Activated CD8-positive, alpha-beta memory T cell treated with anti-CD3 and anti-CD28 coated beads for 36 hours (primary cell): Measurements from ENCODE around the gene KRTDAP. TPM values are rescaled to one million over a fixed set of nuclear protein-coding genes. Genes with fewer than 3 reads are reported as not detected.

ENCODE experiments used
- CTCF ChIA-PET: fragments of 350-600 bp; sonication (Branson Sonifier 250); formaldehyde crosslinking; loops from one replicate; lab custom pipeline; 2021; ENCODE audit warnings: antibody characterized with exemption; lab: Charles Lee
- POLR2A ChIA-PET: fragments of 350-600 bp; sonication (Branson Sonifier 250); formaldehyde crosslinking; loops from one replicate; lab custom pipeline; 2021; ENCODE audit warnings: antibody characterized with exemption; lab: Charles Lee
- total RNA-seq, 2 experiments: library from RNA; stranded (reverse); gene quantifications; one replicate each; pipeline ENCODE4 v1.2.3, GENCODE V29; 2021

KRTDAP gene, protein sequence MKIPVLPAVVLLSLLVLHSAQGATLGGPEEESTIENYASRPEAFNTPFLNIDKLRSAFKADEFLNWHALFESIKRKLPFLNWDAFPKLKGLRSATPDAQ
- not detected for total RNA-seq

DNA sequence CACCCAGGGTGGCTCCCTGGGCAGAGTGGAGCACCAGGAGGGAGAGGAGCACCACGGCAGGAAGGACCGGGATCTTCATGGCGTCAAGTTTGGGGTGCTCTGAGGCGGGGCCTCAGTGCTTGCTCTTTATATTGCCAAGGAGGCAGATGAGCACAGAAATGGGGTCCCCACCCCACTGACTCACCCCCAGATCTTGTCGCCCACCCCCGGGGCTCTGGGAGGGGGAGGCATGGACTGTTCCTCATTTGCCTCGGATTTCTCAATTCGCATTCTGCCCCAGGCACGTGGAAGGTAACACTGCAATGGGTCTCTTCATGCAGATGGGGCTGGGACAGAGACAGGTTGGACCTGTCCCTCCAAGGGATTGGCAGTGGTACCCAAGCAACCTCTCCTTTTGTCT is at the start of gene KRTDAP:
KRTDAP (minus strand) TSS at position 101 of the 400 bp plus-strand sequence; CDS start at position 79, 22 bp downstream.
- ChIA-PET POLR2A (no interaction called here), CTCF (interaction anchor here (1.8 kb wide), 1 partner anchor 137 kb away, joined by 4 read pairs; no protein-coding TSS in a partner anchor)

DNA sequence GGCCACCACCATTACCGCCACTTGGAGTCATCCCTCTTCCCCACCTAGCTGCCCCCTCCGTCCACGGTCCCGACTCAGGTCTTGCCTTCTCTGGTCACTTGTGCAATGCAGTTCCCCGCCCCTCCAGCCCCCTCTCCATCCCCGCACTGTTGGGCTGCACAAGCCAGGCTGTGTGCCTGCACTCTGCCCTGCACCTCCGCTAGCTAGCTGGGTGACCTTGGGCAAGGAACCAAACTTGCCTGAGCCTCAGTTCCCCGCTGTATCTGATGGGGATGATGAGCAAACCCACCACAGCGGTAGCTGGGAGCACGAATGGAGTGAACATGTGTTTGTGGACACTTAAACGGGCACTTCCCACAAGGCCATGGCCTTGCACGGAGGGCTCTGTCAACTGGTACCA is 49.6 kb upstream of the KRTDAP start:
- POLR2A ChIA-PET, result no interaction called here
- CTCF ChIA-PET, result no interaction called here

DNA sequence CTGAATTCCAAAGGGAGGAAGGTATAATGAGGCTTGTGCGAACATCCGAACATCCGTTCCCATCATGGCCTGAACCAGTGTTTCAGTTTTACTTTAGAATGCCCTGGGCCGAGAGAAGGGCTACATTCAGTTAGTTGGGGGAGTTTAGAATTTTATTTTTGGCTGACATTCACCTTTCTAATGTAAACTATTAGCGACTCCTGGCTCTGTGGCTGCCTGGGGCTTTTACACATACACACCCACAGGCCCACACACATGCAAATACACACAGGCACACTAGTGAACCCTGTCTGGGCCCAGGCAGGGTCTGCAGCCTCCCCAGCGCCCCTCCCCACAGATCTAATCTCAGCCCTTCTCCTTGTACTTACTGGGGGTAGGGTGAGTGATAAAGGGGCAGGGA is 49.0 kb upstream of the KRTDAP start:
- POLR2A ChIA-PET, result no interaction called here
- CTCF ChIA-PET, result interaction anchor here (0.5 kb wide), 1 partner anchor 58 kb away, joined by 4 read pairs; no protein-coding TSS in a partner anchor

DNA sequence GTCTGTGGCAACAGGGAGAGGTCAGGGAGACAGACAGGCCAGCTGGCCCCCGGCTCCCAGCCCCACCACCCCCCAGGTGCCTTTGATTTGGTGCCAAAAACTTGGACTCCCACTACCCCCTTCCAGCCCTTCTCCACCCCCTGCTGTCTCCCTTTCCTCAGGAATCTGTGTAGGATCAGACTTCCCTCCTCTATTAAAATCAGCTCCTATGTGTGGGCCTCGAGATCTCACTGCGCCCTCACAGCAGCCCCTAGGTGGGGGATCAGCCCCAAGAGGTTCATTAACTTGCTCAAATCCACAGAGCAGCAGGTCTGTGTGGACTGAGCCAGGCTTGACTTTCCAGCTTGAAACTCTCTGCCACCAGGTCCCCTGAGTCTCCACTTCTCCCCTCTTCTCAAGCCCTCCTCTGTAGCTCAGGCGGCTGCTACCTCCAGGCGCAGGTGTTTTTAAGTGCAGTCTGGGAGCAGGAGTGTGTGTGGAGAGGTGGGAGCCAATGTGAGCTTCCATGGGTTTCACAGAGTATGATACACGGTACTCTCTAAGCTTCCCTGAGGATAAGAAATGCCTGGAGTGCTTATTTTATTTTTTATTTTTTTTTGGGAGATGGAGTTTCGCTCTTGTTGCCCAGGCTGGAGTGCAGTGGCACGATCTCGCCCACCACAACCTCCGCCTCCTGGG is 44.7 kb upstream of the KRTDAP start:
- POLR2A ChIA-PET, result interaction anchor here (1.8 kb wide), 1 partner anchor 9 kb away, joined by 5 read pairs; no protein-coding TSS in a partner anchor
- CTCF ChIA-PET, result no interaction called here

DNA sequence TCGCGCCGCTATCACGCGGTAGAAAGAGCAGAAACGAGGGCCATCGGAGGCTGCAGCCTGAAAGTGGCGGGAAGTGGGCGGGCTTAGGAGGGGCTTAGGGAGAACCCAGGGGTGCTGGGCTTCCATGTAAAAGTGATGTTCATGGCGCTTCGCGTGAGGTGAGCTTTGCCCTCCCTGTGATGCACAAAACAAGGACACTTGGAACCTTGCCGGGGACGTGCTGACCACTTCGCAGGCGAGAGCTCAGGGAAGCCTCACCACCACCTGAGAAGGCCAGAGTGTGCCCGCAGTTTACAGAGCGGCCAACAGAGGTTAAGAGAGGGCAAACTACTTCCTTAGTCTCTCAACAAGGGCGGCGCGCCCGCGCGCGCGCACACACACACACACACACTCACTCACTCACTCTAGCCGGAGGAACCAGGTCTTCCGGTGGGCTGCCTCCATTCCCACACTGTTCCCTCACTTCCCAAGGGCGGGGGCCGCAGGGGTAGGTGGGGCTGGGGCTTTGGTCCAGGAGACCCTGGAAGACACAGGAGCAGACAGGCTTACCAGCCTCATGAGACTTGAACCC is 43.6 kb upstream of the KRTDAP start:
- ChIA-PET POLR2A (interaction anchor here (0.6 to 1.8 kb wide), 2 partner anchors 10 to 274 kb away, joined by 3 to 5 read pairs; no protein-coding TSS in a partner anchor), CTCF (no interaction called here)

DNA sequence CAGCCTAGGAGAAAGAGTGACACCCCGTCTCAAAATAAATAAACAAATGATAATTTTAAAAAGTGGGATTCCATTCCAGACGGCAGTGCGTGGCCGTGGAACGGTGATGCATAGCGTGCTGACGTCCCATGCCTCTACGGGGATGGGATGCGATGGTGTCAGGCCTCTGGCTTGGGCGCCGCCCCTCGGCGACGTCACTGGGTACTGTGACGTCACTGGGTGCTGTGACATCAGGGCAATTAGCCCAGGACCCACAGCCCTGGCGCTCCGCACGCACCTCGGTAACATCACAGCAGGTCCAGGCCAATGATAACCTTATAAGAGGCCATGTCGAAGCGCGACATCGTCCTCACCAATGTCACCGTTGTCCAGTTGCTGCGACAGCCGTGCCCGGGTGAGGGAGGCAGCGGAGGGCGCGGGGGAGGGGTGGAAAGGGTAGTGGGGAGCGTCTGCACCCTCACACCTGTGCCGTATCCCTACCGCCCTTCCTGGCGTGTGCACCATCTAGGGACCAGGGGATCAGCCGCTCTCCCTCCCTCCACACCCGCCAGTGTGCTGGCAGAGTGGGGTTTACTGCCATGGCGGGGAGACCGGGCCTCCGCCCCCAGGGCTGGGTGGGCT is 43.0 kb upstream of the KRTDAP start, which contains the start of gene GAPDHS:
GAPDHS (plus strand) TSS at position 256 of the 621 bp plus-strand sequence; CDS start at position 328, 72 bp downstream.
- POLR2A ChIA-PET, result no interaction called here
- CTCF ChIA-PET, result no interaction called here

DNA sequence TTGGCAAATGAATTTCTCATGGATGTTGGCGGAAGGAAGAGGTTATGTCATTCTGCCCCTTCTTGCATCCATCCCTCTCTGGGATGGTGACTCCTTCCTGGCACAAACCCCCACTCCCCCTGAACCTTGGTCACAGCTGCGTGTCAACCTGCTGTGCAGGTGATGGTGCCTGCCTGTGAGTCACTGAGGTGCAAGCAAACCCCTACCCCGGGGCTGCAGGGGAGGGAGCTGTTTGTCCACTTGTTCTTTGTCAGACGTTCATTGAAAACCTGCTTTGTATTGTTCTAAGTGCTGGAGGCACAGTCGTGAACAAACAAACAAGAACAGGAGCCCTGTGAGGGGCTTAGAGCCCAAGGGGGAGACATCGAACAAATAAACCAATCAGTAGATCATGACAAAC is 41.0 kb upstream of the KRTDAP start:
- CTCF ChIA-PET, result no interaction called here
- POLR2A ChIA-PET, result no interaction called here

DNA sequence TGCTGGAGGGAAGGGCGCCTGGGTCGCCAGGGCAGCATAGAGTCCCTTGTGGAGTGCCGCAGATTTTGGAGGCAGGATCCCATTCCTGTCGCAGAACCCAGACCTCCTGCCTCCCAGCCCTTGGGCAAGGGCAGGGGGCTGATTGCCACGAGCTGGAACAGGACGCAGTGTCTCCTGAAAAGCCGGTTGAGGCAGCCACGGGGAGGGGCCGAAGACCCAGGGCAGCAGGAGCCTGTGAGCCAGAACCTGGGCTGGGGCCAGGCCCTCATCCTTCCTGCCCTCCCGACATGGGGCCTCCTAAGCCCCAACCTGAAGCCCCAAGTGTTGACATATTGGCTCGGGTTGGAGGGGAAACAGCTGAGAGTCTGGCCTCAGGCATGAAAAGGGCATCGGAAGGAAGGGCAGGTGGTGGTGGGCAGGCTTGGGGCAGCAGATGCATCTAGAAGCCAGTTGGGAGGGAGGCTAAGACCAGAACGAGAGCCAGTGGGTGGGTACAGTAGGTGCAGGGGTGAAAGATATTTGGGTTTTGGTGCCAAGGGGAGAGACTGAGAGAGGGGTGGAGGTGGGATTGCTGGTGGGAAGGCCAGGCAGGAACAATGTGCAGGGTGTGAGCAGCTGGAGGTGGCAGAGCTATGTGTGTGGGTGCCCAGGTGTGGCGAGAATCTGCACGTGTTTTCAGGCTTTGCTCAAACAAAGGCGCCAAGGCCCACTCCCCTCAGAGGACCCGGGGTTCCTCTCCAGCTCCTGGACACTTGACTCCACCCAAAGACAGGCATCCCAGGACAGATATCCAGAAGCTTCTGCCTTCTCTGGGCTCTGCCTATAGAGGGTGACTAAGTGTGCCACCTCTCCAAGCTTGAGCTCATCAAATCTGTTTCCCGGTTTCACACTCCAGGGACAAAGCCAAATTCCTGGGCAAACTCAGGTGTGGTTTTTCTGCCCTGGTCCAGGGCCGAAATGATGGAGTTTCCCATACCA is 39.3 kb upstream of the KRTDAP start:
- POLR2A ChIA-PET, result no interaction called here

DNA sequence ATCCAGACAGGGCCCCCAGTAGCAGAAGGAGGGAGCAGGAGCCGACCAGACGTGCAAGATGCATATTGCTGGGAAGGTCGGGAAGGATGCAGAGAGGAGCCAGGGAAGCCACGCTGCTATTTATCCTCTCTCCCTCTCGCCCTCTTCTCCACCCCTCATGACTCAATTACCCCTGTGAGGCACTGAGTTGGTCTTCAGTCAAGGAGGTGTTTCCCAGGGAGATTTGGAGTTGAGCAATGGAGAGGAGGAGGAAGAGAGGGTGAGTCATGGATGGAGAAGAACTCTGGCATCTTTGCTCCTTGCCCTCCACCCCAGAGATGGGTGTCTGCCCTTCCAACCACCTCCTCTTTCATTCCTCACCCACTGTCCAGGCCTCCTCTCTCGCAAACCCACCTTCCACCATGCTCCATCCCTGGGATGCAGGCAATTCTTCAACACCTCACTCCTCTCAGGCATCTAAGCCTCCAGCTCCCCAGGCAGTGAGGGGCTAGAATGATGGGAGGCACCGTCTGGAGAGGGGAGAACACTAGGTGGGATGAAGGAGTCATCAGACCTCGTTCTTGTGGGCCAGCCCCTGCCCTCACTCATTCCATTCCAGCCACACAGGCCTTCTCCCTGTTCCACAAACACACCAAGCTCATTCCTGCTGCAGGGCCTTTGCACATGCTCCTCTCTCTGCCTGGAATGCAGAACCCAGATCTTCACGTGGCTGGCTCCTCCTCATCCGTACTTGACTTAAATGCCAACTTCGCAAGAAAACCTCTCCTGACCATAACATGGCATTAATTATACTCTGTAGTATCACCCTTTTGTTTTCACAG is 38.2 kb upstream of the KRTDAP start, which contains the start of gene SBSN:
SBSN (minus strand) TSS at position 94 of the 821 bp plus-strand sequence; CDS start at position 64, 30 bp downstream.
- ChIA-PET POLR2A (no interaction called here), CTCF (interaction anchor here (0.6 kb wide), 1 partner anchor 56 kb away, joined by 3 read pairs; no protein-coding TSS in a partner anchor)

More for the DNA sequence above, 39.3 kb upstream of the KRTDAP start:
- CTCF ChIA-PET, result no interaction called here

DNA sequence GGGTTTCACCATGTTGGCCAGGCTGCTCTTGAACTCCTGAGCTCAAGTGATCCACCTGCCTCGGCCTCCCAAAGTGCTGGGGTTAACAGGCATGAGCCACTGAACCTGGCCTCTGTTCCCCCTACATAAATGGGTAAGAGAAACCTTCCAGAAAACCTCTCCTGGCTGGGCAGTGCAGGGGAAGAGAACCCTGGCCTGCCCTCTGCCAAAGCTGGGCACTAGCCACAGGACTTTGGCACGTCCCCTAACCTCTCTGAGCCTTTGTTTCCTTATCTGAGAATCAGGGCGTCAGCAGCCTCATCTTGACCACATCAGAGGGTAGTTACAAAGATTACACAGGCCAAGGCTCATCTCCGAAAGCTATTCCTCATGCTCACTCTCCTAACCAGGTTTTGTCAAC is 35.6 kb upstream of the KRTDAP start:
- ChIA-PET POLR2A (no interaction called here), CTCF (no interaction called here)

DNA sequence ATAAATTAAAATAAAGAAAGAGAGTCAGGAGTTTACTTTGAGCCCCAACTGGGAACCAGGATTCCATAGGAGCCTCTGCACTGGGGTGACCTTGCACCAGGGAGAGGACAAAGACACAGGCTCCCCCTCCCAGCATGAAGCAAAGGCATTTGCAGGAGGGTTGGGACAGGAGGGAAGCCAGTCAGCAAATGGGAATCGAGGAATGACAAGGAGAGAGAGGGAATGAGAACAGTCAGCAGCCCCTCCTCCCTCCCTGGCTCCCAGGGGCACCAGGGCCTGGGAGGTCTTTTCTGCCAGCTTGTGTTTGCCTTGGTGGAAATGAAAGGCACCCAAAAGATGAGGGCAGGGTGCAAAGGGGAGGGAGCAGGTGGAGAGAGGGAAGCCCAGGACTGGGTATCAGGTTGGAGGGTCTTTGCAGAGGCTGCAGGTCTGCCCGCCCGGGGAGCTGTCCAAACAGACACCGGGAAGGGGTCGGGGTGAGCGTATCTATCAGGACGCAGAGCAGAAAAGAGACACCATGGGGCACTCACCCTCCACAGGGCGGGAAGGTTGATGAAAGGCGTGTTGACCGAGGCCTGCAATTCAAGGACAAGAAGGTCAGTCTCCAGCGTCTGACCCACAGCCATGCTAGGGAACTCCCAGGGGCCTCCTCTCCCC is 34.0 kb upstream of the KRTDAP start:
- ChIA-PET POLR2A (no interaction called here), CTCF (no interaction called here)

DNA sequence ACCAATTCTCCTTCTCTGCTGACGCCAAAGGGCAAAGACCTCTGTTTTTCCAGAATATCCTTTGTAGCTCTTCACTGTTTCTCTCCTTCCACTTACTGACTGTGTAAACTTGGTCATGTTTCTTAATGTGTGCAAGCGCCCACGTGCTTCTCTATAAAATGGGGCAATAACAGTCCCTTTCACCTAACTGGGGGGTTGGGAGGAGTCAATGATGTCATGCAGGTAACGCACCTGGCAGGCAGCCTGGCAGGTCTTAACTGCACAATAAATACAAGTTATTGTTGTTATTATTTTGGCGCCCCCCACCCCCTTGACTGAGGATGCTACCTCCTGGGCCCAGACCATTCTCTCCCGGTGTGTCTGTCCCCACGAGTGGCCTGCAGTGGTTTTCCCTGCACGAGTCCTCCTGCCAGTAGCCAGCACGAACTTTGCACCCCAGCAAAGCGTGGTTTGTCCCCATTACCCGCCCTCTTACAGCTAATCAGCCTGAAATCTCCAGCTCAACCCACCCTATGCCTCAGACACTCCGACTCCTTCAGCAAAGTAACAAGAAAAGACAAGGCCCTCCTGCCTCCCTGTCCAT is 32.6 kb upstream of the KRTDAP start:
- ChIA-PET CTCF (no interaction called here), POLR2A (no interaction called here)

DNA sequence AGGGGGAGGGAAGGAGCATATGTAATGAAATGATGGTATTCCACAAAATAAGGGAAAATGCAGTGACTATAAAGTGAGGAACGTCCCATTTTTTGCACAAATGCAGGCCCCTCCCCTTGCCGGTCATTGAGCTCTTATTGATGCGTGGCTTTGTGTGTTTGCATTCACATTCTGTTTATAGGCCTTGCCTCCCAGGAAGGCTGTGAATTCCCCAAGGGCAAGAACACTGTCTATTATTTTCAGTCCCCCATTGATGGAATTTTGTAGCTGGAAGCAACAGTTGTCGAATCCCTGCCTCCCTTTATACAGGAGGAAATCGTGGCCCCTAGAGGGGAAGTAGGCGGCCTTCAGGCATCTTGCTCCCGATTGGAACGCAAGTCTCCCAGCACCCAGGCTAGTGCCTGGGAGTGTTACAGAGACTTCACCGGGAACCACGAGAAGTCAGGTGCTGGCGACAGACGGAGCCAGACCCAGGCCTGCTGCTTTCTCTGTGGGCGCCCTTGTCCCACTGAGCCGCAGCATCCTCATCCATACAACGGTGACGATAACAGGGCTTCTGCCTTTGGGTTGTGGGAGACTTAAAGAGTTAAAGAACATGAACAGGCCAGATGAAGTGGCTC is 31.0 kb upstream of the KRTDAP start:
- ChIA-PET CTCF (no interaction called here), POLR2A (no interaction called here)

DNA sequence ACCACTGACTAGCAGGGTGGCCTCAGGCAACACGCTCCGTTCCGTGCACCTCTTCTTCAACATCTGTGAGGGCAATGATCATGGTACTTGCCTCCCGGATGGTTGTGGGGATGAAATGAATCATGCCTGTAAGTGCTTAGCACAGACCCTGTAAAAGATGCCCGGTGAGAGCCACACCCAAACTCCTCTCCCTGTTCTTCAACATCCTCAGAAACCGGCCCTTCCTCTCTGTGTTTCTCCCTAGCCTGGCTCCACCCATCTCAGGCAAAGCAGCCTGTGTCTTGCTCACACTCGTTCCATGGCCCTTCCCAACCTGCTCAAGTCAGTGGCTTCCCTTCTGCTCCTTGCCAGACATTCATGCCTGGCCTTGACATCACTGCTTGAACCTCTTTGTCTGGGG is 29.0 kb upstream of the KRTDAP start:
- POLR2A ChIA-PET, result no interaction called here
- CTCF ChIA-PET, result interaction anchor here (0.6 to 2.3 kb wide), 2 partner anchors 24 to 78 kb away, joined by 4 to 6 read pairs; no protein-coding TSS in a partner anchor

DNA sequence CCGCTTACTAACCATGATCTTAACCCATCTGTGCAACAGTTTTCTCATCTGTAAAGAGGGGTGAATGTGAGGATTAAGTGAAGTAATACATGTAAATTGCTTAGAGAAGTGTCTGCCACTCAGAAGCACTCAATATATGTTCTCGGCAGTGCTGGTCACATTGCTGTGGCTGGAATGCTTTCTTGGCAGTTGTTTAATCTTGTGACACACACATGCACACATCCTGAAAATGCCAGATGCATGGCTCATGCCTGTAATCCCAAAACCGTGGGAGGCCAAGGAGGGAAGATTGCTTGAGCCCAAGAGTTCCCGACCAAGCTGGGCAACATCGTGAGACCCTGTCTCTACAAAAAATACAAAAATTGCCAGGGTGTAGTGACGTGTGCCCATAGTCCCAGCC is 28.0 kb upstream of the KRTDAP start:
- POLR2A ChIA-PET, result no interaction called here
- CTCF ChIA-PET, result interaction anchor here (2.3 kb wide), 1 partner anchor 23 kb away, joined by 6 read pairs; no protein-coding TSS in a partner anchor

DNA sequence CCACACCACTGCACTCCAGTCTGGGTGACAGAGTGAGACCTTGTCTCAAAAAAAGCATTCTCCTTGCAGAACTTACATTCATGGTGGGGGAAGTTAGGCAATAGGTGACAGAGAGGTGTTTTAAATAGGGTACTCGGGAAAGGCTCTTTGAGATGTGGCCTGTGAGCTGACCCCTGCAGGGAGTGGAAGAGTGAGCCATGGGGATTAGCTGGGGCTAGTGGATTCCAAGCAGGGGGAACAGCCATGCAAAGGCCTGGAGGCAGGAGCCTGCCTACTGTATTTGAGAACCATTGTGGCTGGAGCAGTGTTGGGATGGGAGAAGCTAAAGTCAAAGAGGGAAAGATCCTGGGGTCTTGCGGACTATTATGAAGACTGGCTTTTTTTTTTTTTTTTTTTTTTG is 27.1 kb upstream of the KRTDAP start:
- ChIA-PET POLR2A (no interaction called here), CTCF (interaction anchor here (0.6 to 2.3 kb wide), 3 partner anchors 11 to 323 kb away, joined by 3 to 6 read pairs (median 5); no protein-coding TSS in a partner anchor)
